GM21515 (cell line): ENCODE data around the gene TMUB2.
"Not testable (repeated sequence)": the region's sequence is repeated elsewhere in the genome, so short reads cannot be mapped to it uniquely, and the experiment has no call there.

Experiments used
- ATAC-seq: cut with Tn5 transposase; IDR thresholded peaks from one replicate; pipeline ENCODE4 v1.9.1; 2021; ENCODE audit not compliant: unreplicated experiment

TMUB2 gene

DNA sequence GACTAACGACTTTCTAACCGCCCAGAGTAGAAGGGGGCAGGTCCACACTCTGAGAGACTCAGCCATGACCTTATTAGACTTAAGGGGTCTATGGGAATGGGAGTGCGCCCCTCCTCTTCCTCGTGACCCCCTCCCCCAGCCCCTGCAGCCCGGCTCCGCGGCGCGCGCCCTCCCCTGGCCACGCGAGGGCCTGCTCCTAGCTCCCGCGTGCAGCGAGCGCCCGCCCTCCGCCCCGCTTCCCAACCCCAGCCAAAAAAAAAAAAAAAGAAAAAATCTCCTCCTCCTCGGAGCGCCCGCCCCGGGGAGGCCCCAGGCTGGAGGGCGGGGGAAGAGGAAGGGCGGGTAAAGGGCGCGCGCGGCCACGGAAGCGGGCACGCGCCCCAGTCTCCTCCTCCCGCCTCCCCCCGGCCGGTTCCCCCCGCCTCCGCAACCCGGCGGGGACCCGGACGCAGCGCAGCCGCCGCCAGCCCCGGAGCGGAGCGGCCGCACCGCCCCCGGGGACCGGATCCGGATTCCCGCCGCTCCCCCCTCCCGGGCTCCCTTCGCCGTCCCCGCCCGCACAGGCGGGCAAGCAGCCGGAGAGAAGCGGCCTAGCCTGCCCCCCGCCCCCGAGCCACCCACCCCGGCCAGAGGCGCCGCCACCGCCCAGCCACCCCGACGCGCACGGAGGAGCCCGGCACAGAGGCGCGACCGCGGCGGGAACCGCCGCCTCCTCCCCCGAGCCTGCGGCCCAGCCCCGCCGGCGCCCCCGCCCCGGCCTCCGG is 31.8 kb downstream of the TMUB2 start:
- ATAC-seq, result peak; percentile 33

DNA sequence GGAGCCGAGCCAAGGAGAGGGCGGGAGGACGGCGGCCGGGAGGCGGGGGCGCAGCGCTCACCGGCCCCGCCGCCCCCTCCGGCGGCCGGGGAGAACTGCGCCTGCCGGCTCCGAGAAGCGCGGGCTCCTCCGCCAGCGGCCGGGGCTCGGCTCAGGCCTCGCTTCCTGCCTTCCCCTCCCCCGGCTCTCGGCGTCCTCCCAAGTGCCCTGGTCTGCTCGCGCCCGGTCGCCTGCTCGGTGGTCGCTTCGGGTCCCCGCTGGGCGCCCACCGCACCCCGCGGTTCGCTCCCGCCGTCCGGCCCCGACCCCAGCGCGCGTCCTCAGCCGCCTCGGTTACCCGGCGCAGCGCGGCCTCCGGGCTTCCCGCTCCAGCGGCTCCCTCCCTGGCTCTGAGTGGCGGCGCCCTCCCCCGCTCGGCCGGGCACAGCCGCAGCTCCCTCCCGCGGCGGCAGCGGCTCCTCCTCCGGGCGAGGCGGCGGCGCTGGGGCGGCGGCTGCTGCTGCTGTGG is 32.4 kb downstream of the TMUB2 start:
- peak; percentile 31 for ATAC-seq

GRCh38 chr17:44219616-44220212 is 32.9 kb downstream of the TMUB2 start, which contains the start of gene UBTF:
UBTF (minus strand) TSS chr17:44219675; CDS start chr17:44218229, 1,446 bp downstream.
- ATAC-seq, result peak; percentile 3

DNA sequence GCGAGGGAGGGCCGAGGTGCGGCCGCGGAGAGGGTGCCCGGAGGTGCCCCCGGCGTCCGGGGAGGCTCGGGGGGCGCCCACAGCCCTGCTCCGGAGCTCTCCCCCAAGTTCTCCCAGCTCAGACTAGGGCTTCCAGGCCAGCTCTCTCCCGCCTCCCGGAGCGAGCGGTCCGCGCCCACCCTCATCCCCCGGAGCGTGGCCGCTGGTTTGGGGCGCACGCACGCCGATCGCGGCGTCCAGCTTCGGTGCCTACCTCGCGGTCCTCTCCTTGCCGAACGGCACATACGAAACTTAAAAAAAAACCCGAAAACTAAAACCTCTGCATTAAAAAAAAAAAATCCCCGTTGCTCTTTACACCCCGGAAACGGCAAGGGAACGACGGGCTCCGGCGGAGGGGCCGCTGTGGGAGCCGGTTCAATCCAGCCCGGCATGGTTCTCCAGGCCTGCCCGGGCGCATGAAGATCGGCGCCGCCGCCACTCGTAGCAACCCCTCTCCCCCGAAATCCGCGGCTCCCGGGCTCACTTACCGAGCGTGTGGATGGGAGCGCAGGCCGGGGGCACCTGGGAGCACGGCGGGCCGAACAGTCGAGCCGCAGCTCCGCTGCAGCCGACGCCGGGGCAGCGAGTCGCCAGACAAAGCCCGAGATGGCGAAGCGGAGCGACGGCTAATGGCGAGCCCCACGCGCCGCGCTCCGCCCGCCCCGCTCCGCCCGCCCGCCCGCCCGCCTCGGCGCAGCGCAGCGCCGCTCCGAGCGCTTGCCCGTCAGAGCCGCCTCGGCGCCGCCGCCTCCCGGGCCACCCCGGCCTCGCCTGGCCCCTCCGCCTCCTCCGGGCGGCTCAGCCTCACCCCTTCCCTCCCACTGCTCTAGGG is 33.7 kb downstream of the TMUB2 start:
- no peak for ATAC-seq

- ATAC-seq, result no peak
Observed at GRCh38 chr17:44221084-44221861, 34.5 kb downstream of the TMUB2 start.

GRCh38 chr17:44221862-44222111 is 35.0 kb downstream of the TMUB2 start:
- ATAC-seq, result no peak

- ATAC-seq, result no peak
Observed at GRCh38 chr17:44222112-44222869, 35.5 kb downstream of the TMUB2 start.

DNA sequence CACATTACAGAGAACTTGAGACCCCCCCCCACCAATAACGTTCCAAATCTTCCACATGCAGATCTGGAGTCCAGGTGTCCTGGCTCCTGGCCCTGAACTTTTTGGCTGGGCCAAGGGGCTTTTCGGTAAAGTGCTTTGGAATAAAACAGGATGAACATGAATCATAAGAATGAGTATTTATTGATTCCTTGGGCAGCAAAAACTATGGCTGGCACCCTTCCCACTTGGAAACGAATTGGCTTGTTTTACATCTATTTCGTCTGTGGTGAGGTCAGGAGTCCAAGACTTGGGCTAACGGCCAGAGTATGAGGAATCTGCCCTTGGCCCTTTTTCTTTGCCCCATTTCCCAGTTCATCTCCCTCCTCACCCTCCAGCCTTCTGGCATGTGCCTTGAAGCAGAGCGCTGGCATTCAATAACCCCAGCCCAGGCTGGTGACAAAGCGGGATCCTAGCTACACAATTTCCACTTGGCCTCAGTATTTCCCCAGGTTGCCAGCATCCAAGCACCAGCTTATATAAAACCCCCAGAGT is 36.8 kb downstream of the TMUB2 start:
- ATAC-seq, result no peak

DNA sequence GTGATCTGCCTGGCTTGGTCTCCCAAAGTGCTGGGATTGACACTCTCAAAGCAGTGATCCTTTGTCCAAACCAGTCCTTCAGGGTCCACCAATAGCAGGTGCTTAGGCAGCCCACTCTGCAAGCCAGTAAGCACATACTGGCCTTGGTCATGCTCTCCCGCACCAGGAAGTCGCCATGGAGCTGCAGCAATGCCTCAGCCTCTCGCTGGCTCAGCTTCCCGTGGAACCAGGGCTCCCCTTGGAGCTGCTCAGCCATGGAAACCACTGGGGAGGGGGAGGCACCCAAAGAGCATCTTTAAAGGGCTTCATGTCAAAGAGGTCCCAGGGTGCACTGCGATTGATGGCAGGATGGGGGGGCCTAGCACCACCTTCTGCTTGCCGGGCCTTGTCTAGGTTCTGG is 42.3 kb downstream of the TMUB2 start:
- no peak for ATAC-seq

DNA sequence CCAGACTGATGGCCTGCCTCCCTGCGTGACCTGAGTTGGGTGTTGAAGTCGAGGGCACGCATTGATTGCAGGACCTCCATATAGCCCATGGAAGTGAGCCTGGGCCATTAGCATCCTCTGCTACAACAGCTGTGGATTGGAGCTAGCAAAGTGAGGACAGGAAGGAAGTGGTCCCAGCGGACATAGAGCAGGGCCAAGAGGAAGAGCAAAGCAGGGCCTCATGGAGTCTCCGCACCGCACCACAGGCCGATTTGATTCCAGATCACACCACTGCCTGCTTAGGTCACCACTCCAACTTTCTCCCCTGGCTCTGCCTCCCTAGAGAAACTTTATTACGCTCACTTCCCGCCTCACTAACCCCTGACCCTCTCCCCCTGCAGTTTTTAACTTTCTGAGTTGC is 43.4 kb downstream of the TMUB2 start:
- ATAC-seq, result no peak

- no peak for ATAC-seq
Observed at GRCh38 chr17:44232061-44232460, 45.3 kb downstream of the TMUB2 start.

- ATAC-seq, result no peak
Observed at GRCh38 chr17:44233582-44233981, 46.8 kb downstream of the TMUB2 start.

DNA sequence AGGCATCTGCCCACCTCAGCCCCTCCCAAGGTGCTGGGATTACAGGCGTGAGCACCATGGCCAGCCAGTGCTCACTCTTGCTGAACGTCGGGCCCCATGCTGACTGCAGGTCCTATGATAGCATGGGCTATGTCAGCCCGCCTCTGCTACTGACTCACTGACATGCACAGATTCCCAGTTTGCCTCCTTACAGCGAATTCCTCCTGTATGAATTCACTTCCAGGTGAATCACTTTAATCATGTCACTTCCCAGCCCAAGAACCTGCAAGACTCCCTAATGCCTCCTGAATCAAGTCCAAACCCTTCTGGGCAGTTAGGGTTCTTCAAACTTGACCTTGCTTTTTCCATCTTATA is 48.8 kb downstream of the TMUB2 start:
- ATAC-seq, result no peak

DNA sequence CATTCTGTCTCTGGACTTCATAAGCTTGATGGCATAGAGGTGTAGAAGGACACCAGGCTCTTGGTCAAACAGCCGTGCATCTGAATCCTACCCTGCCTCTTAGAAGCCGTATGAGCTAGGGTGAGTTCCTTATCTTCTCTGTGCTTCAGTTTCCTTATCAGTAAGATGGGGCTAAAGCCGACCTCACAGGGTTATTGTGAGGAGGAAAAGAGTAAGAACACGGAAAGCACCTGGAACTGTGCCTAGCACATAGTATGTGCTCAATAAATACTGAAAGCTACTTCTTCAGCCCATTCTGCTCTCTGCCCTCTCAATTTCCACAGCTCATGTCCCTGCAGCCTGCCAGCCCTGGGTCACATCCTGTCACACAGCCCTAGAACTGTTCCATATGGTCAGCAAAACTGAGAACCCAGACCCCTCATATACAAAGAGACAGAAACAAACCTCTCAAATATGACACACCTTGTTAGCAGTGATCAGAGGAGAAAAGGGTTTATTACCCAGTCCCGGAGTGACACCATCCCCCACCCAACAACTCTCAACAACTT is 49.7 kb downstream of the TMUB2 start:
- ATAC-seq, result no peak

DNA sequence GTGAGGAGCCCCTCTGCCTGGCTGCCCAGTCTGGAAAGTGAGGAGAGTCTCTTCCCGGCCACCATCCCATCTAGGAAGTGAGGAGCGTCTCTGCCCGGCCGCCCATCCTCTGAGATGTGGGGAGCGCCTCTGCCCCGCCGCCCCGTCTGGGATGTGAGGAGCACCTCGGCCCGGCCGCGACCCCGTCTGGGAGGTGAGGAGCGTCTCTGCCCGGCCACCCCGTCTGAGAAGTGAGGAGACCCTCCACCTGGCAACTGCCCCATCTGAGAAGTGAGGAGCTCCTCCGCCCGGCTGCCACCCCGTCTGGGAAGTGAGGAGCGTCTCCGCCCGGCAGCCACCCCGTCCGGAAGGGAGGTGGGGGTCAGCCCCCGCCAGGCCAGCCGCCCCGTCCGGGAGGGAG is 51.1 kb downstream of the TMUB2 start:
- not testable (repeated sequence) for ATAC-seq

GRCh38 chr17:44241106-44241624 is 54.4 kb downstream of the TMUB2 start:
- no peak for ATAC-seq
